Endothelial cell of umbilical vein (primary cell): ENCODE data around the gene CTU1. TPM values are rescaled to one million over a fixed set of nuclear protein-coding genes. Genes with fewer than 3 reads are reported as not detected.

Experiments used
- BruUV-seq: library from RNA; stranded (reverse); fragments of 400-500 nt; replicated peaks from 2 replicates; lab custom pipeline; 2021; lab: Mats Ljungman, UMichigan
- CTCF ChIA-PET: fragments of 300-600, 350-600 bp; sonication (Branson Sonifier 250); formaldehyde crosslinking; loops from one replicate; lab custom pipeline; 2021; ENCODE audit warnings: antibody characterized with exemption, inconsistent platforms; lab: Charles Lee
- POLR2A ChIA-PET: fragments of 300-600, 350-600 bp; sonication (Branson Sonifier 250); formaldehyde crosslinking; loops from one replicate; lab custom pipeline; 2021; ENCODE audit warnings: antibody characterized with exemption, inconsistent platforms; lab: Charles Lee
- DNase-seq: peaks from one replicate; pipeline ENCODE4 v3.0.0-alpha.2; 2011; ENCODE audit warnings: low read depth, low spot score
- FAIRE-seq: peaks from 2 replicates; lab custom pipeline; 2011; peaks lifted over from hg19 to GRCh38; lab: Jason Lieb, UNC
- H2AFZ ChIP-seq: 2 replicates; pipeline ENCODE4 v1.6.0; 2012; ENCODE audit warnings: low read depth, low read length, control low read depth, inconsistent platforms
- H3K27ac ChIP-seq: 2 replicates; pipeline ENCODE4 v1.5.1; 2011; ENCODE audit warnings: low read depth, mild to moderate bottlenecking, control low read depth, low read length, moderate library complexity; ENCODE audit not compliant: insufficient read depth
- H3K27me3 ChIP-seq, 2 experiments: 2 replicates each; pipeline versions ENCODE4 v1.6.0 to v1.6.1; 2011; ENCODE audit warnings: low read length in 2 of 2, mixed read lengths in 1 of 2; ENCODE audit not compliant: control insufficient read depth in 2 of 2, insufficient read depth in 2 of 2
- H3K36me3 ChIP-seq, 2 experiments: 2 replicates in 1 of 2; 3 replicates in 1 of 2; pipeline ENCODE4 v1.5.1; 2011; ENCODE audit warnings: low read length in 2 of 2, mild to moderate bottlenecking in 1 of 2, moderate library complexity in 1 of 2; ENCODE audit not compliant: control insufficient read depth in 2 of 2, insufficient read depth in 2 of 2; ENCODE audit errors: extremely low read depth in 1 of 2
- H3K4me1 ChIP-seq: 3 replicates; pipeline ENCODE4 v1.5.1; 2011; ENCODE audit warnings: mild to moderate bottlenecking, low read length; ENCODE audit not compliant: control insufficient read depth, insufficient read depth; ENCODE audit errors: extremely low read depth
- H3K4me2 ChIP-seq: 2 replicates; pipeline ENCODE4 v1.6.1; 2011; ENCODE audit warnings: low read length, control low read depth, mixed read lengths; ENCODE audit not compliant: insufficient read depth
- H3K4me3 ChIP-seq, 3 experiments: fragments of 200-600 bp in 1 of 3; sonication (generic), shearing (Covaris generic) in 1 of 3; replicated peaks in 1 of 3; 2 replicates each; pipeline ENCODE4 v1.5.1; 2011 to 2016; ENCODE audit warnings: control low read depth in 3 of 3, low read length in 3 of 3, mild to moderate bottlenecking in 2 of 3, inconsistent platforms in 1 of 3, low read depth in 1 of 3, moderate library complexity in 1 of 3; ENCODE audit not compliant: insufficient read depth in 1 of 3
- H3K79me2 ChIP-seq: 2 replicates; pipeline ENCODE4 v1.6.0; 2012; ENCODE audit warnings: low read length, inconsistent platforms; ENCODE audit not compliant: control insufficient read depth, insufficient read depth
- H3K9ac ChIP-seq: replicated peaks from 2 replicates; pipeline ENCODE3; 2011; ENCODE audit warnings: low read length, control low read depth; ENCODE audit not compliant: insufficient read depth; ENCODE audit errors: extremely low read depth
- H3K9me1 ChIP-seq: replicated peaks from 3 replicates; pipeline ENCODE4 v1.6.0; 2011; ENCODE audit warnings: mild to moderate bottlenecking, low read length; ENCODE audit not compliant: control insufficient read depth, insufficient read depth; ENCODE audit errors: extremely low read depth
- H3K9me3 ChIP-seq: replicated peaks from 2 replicates; pipeline ENCODE4 v1.5.1; 2012; ENCODE audit warnings: low read length, inconsistent platforms; ENCODE audit not compliant: control insufficient read depth, insufficient read depth
- H4K20me1 ChIP-seq: replicated peaks from 2 replicates; pipeline ENCODE3; 2011; ENCODE audit warnings: mild to moderate bottlenecking, low read length; ENCODE audit not compliant: control insufficient read depth, insufficient read depth; ENCODE audit errors: extremely low read depth
- EZH2 ChIP-seq: IDR thresholded peaks from 2 replicates; pipeline ENCODE4 v1.6.1; 2012; ENCODE audit warnings: borderline replicate concordance, low read depth, mild to moderate bottlenecking, moderate library complexity, low read length, inconsistent platforms; ENCODE audit not compliant: severe bottlenecking
- FOS ChIP-seq: IDR thresholded peaks from 2 replicates; pipeline ENCODE4 v1.6.1; 2011; ENCODE audit warnings: mild to moderate bottlenecking, low read length, moderate library complexity, borderline replicate concordance; ENCODE audit not compliant: insufficient read depth
- GATA2 ChIP-seq: IDR thresholded peaks from 2 replicates; pipeline ENCODE4 v1.7.0; 2011; ENCODE audit warnings: low read depth, mild to moderate bottlenecking, moderate library complexity, mixed read lengths, low read length; ENCODE audit not compliant: insufficient read length, insufficient read depth
- JUN ChIP-seq: IDR thresholded peaks from 2 replicates; pipeline ENCODE4 v1.6.1; 2011; ENCODE audit warnings: borderline replicate concordance, low read depth; ENCODE audit not compliant: insufficient read length, insufficient read depth
- MAX ChIP-seq: IDR thresholded peaks from 2 replicates; pipeline ENCODE4 v1.6.1; 2011; ENCODE audit not compliant: insufficient read depth, insufficient read length
- MYC ChIP-seq: IDR thresholded peaks from one replicate; pipeline ENCODE4 v1.6.1; 2011; ENCODE audit warnings: mild to moderate bottlenecking, low read depth, low read length
- POLR2A ChIP-seq: IDR thresholded peaks from 2 replicates; pipeline ENCODE4 v1.6.1; 2012; ENCODE audit warnings: low read depth, mild to moderate bottlenecking, control low read depth, low read length
- POLR2AphosphoS5 ChIP-seq: IDR thresholded peaks from 2 replicates; pipeline ENCODE4 v1.6.1; 2012; ENCODE audit warnings: low read depth, mild to moderate bottlenecking, control low read depth, low read length, moderate library complexity; ENCODE audit not compliant: insufficient read depth
- dilution Hi-C: fragments of 300-500 bp; cut with MboI; formaldehyde crosslinking; loops from one replicate; pipeline ENCODE4 v1.15.0; 2019; ENCODE audit warnings: low sequenced_read_pairs; ENCODE audit not compliant: extremely low pct_ligation_motif_present
- intact Hi-C: fragments of 100-400 bp; cut with micrococcal nuclease; formaldehyde crosslinking; loops from one replicate; pipeline ENCODE4 v1.10.0; 2022
- polyA plus RNA-seq, 4 experiments: library from polyadenylated mRNA; depleted of rRNA in 3 of 4; stranded (reverse) in 3 of 4; unstranded in 1 of 4; fragments of >200 nt; gene quantifications; 2 replicates each; pipeline versions ENCODE4 v1.2.1 to v1.2.3, GENCODE V29; 2011 to 2012; ENCODE audit warnings: missing spikeins in 1 of 4
- total RNA-seq: library from RNA; stranded (reverse); gene quantifications from 2 replicates; pipeline ENCODE4 v1.2.3, GENCODE V29; 2021
- TF ChIP-seq, protein P1 (sequence below), 2 donors: IDR thresholded peaks; 1 replicate in 1 of 2; 2 replicates in 1 of 2; pipeline ENCODE4 v1.5.1; 2011; ENCODE audit warnings: low read length in 2 of 2, mild to moderate bottlenecking in 2 of 2, moderate library complexity in 2 of 2, control low read depth in 1 of 2, inconsistent platforms in 1 of 2, low read depth in 1 of 2; ENCODE audit not compliant: insufficient read depth in 1 of 2; ENCODE audit errors: extremely low read depth in 1 of 2

CTU1 gene
- total and polyA plus RNA-seq, 2 donors (not counting 3 experiments of a cell fraction or from before 2014, with no cell fraction given), result 6.1 to 8.7 TPM

- Histone ChIP-seq H3K9me3 (no peaks in the 10 kb centered on the region), H3K4me1 (peaks cover 15% of the 10 kb centered on the region), H3K4me2 (no peak overlapping the region), H3K36me3 (no peaks in the 10 kb centered on the region), H4K20me1 (no peaks in the 10 kb centered on the region), H3K9me1 (no peaks in the 10 kb centered on the region), H3K9ac (no peak overlapping the region), H3K27me3 (no peaks in the 10 kb centered on the region), H3K79me2 (no peaks in the 10 kb centered on the region), H3K4me3 (no peak overlapping the region), H2AFZ (no peak overlapping the region), H3K27ac (no peak overlapping the region)
- intact Hi-C loops (no loop called here), dilution Hi-C loops (no loop called here)
- ChIA-PET POLR2A (no interaction called here), CTCF (interaction anchor here (0.7 to 1.3 kb wide), 3 partner anchors 71 to 76 kb away, joined by 3 to 4 read pairs (median 3); no protein-coding TSS in a partner anchor)
- FAIRE-seq (no peak), DNase-seq (no peak)
- no peak for TF ChIP-seq POLR2A
- no peak for TF ChIP-seq FOS
- TF ChIP-seq MAX, result no peak
- no peak for TF ChIP-seq GATA2
- TF ChIP-seq, protein P1, sequence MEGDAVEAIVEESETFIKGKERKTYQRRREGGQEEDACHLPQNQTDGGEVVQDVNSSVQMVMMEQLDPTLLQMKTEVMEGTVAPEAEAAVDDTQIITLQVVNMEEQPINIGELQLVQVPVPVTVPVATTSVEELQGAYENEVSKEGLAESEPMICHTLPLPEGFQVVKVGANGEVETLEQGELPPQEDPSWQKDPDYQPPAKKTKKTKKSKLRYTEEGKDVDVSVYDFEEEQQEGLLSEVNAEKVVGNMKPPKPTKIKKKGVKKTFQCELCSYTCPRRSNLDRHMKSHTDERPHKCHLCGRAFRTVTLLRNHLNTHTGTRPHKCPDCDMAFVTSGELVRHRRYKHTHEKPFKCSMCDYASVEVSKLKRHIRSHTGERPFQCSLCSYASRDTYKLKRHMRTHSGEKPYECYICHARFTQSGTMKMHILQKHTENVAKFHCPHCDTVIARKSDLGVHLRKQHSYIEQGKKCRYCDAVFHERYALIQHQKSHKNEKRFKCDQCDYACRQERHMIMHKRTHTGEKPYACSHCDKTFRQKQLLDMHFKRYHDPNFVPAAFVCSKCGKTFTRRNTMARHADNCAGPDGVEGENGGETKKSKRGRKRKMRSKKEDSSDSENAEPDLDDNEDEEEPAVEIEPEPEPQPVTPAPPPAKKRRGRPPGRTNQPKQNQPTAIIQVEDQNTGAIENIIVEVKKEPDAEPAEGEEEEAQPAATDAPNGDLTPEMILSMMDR (IDR thresholded peaks at IDR 0.05; ENCODE audit: extremely low read depth in 1 of 2, insufficient read depth in 1 of 2, low read depth in 1 of 2, low read length in 2 of 2), result no peak
- no peak for TF ChIP-seq JUN
- TF ChIP-seq POLR2AphosphoS5, result no peak
- TF ChIP-seq EZH2, result no peak
- TF ChIP-seq MYC, result no peak
- no TSS peak for BruUV-seq
Observed at GRCh38 chr19:51091895-51092873, 16.0 kb downstream of the CTU1 start.
